Adrenal gland (tissue), 5 donors: ENCODE data around the gene B4GALNT3.

ENCODE experiments used
- POLR2A ChIP-seq, 2 donors: fragments of 450-650 bp; IDR thresholded peaks; one replicate each; pipeline ENCODE4 v1.6.1; 2017; ENCODE audit warnings: antibody characterized with exemption in 2 of 2, mild to moderate bottlenecking in 2 of 2, moderate library complexity in 1 of 2
- TF ChIP-seq, protein P1 (sequence below), 6 experiments: fragments of 450-650 bp in 4 of 6; fragments of 200-600 bp in 2 of 6; sonication (generic) in 1 of 6; IDR thresholded peaks; 1 replicate in 5 of 6; 2 replicates in 1 of 6; pipeline versions ENCODE4 v1.5.1 to v1.8.0; 2016 to 2021; ENCODE audit warnings: antibody characterized with exemption in 6 of 6, mild to moderate bottlenecking in 2 of 6, moderate library complexity in 1 of 6
- donor health status: DM: no; HTN: no; CAD: no.

DNA sequence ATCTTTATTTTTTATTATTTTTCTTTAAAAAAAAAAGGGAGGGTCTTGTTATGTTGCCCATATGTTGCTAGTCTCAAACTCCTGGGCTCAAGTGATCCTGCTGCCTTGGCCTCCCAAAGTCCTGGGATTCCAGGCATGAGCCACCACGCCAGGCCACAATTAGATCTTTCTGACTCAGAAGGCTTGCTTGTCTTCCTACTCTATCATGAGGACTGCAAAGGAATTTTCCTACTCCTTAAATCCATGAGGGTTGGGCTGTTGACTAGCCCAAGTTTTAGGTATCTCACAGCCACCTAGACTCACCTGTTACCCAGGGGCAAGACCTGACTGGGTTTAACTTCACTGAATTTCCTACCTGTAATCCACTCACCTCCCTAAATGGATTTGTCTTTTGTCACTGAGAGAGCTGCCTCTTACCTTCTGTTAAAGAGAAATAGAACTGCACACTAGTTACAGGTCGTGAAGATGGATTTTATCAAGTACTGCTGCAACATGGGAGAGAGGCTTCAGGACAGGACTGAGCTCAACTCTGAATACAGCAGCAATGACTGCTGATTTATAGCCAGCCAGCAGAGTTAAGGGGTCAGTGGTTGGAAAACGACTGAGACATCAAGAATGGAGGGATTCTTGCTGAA lies 72.3 kb downstream of the B4GALNT3 start:
- TF ChIP-seq, protein P1, sequence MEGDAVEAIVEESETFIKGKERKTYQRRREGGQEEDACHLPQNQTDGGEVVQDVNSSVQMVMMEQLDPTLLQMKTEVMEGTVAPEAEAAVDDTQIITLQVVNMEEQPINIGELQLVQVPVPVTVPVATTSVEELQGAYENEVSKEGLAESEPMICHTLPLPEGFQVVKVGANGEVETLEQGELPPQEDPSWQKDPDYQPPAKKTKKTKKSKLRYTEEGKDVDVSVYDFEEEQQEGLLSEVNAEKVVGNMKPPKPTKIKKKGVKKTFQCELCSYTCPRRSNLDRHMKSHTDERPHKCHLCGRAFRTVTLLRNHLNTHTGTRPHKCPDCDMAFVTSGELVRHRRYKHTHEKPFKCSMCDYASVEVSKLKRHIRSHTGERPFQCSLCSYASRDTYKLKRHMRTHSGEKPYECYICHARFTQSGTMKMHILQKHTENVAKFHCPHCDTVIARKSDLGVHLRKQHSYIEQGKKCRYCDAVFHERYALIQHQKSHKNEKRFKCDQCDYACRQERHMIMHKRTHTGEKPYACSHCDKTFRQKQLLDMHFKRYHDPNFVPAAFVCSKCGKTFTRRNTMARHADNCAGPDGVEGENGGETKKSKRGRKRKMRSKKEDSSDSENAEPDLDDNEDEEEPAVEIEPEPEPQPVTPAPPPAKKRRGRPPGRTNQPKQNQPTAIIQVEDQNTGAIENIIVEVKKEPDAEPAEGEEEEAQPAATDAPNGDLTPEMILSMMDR (IDR thresholded peaks at IDR 0.05), result no peak
- TF ChIP-seq POLR2A (IDR thresholded peaks at IDR 0.05), result no peak
